GM18498 (cell line): ENCODE data around the gene KCNH1.

Source experiments
- ATAC-seq: cut with Tn5 transposase; IDR thresholded peaks from one replicate; pipeline ENCODE4 v1.9.1; 2021; ENCODE audit warnings: mild to moderate bottlenecking, moderate library complexity; ENCODE audit not compliant: unreplicated experiment

KCNH1 gene

DNA sequence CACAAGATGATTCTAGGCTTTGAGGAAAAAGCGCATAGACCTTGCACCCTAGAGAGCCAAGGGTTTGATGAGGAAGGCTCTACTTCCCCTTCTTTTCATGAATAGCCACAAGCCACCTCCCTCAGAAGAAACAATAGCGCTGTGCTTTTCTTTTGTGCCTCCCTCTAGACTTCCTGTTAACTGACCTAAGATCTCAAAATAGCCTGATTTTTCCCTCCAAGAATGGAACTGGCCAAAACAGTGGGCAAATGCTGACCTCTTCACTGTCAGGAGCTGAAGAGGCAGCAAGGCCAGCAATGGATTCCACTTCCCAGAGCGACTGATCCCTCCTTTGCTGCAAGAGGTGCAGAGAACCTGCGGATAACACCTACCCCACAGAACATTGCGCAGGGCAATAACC is 362.8 kb downstream of the KCNH1 start:
- no peak for ATAC-seq

DNA sequence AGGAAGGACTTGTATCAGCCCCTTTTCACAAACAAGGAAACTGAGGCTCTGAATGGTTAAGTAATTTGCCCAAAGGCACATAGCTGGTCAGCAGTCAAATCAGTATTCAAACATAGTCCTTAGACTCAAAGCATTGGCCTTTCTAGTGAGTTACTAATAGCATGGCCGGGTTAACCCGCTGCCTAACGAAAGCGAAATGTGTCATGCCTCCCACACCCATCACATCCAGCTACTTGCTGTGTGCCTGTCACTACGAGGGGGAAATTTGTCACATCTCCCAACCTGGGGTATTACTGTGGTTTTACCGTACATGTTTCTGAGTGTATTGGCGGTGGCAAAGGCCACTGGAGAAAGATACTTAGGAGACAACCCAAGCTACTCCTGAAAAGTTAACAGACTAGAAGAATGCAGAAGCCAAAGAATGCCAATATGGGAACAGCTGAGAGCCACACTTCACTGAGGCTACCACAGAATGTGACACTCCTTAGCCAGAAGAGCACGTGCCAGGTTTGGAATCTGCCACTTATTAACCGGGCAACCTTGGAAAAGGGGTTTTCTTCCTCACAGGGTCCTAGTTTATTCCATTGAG is 363.5 kb downstream of the KCNH1 start:
- no peak for ATAC-seq

DNA sequence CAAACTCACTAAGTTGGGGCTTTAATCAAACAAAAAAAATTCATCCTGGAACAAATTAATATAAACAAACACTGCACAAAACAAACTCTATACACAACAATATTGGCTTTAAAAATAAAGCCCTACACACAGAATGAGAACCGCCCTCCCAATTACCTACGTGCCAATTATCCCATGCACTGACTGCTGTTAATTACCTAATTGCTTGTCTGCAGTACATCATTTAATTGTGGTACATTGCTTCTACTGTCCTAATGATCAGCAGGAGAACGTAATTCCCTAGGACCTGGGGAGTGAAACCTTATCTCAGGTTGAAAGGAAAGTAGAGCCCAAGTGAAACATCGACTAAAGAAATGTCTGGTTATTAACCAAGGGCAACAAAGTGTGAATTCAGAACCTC is 364.5 kb downstream of the KCNH1 start:
- no peak for ATAC-seq

DNA sequence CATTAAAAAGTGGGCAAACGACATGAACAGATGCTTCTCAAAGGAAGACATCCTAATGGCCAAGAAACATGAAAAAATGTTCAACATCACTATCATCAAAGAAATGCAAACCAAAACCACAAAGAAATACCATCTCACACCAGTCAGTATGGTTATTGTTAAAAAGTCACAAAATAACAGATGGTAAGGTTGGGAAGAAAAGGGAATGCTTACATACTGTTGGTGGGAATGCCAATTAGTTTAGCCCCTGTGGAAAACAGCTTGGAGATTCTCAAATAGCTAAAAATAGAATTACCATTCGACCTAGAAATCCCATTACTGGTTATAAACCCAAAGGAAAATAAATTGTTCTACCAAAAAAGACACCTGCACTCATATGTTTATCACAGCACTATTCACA is 369.4 kb downstream of the KCNH1 start:
- ATAC-seq, result no peak

DNA sequence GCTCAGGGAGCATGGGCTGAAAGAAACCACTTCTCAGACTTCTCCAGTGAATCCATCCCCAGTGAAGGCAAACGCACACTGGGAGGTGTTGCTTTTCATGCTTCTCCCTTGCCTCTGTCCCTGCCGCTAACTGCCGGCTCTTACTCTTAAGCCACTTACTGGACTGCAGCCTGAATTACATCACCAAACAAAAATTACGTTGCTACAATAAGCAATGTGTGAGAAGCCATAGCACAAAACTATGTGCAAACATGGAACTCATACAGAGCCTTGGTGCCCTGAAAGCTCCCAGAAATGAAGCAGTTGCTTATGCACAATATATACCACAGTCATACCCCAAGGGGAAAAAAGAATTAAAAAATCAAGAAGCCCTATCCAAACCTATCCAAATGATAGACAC is 375.2 kb downstream of the KCNH1 start:
- no peak for ATAC-seq

DNA sequence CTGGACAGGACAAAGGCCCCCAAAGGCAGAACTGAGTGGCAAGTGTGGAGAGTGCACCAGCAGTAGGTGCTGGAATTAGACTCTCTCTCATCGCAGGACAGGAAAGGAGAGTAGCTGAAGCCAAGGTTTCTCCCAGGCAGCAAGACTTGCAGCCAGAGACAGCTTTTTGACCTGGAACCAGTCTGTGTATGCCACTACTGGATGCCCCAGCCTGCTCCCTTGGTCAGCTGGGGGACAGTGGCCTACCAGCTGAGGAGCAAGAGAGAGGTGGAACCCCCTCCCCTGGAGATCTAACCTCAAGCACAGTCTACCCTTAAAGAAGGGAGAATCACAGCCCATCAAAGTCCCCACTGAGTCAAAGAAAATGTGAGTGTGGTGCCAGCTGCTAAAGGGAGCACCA is 375.7 kb downstream of the KCNH1 start:
- no peak for ATAC-seq

DNA sequence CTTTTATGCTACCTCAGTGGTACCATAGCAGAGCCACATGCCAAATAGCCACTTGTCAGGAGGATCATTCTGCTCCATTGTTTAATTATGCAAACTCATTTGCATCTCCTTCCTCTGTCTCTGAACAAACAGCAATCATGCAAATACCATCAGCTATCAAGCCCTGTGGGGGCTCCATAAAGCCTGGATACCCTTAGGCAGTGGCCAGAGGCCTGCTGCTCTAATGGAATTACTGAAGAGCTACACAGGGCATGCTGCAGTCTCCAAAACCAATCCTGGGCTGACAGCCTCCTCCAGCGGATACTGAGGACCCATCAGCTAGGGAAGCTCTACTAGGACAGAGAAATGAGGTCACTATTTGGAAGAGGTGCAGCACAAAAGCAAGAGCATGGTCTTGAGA is 376.3 kb downstream of the KCNH1 start:
- no peak for ATAC-seq

DNA sequence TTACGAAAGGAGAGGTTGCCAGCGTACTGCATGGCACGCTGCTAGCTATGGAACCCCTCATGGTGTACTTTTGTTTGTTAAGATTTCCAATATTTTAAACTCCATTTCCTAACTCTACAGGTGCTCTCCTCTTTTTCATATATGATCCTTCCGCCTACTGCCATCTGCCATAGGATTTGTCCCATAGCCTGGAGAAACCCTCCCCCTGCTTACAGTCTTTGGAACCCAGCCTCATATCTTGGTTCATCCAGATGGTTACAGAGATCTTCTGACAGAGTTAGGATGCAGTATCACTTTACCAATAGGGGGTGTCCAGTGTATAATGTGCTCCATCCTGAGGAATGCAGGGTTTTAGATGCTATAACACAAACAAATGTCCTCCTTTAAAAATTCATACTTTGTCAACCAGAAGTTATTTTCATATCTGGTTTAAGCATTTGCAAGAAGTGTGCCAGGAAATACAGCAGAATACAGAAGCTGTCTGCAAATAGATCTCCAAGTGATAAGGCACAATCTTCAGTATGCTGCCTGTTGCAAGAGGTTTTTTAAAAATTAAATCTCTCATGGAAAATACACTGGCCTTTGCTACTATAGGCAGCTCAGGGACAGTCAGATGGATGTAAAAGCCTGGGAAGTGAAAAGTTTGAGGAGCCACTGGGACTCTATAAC is 377.8 kb downstream of the KCNH1 start:
- no peak for ATAC-seq

DNA sequence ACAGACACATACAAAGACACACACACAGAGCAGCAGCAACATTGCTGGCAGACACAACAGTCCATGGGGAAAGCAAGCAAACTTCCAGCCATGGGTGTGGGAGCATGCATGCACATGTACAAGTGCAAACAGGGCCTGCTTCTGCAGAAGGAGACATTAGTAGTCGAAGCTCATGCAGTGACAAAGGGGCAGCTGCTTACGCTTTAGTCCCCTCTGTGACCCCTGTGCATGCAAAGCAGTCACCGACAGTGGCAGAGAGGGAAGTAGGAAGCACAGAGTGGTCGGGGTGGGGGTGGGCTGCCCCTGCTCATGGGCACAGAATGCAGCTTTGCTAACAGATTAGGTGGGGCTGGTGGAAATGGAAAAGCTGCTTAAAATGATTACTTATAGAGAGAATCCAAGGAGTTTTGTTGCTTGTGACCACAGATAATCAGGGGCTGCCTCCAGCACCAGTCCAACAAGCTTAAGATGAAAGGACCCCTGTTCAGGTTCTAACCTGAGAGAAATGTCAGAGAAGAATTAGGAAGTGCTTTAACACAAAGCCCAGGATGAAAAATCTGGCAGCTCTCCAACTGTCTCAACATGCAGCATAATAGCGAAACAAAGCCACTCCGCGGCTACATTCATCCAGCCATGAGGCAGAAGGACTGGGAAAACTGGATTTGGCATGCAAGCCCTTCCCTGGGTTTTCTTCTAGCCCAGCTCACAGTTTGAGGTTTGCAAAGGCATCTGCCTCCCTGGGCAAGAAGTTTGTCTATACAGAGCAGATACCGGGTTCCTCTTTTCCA is 378.9 kb downstream of the KCNH1 start:
- no peak for ATAC-seq

DNA sequence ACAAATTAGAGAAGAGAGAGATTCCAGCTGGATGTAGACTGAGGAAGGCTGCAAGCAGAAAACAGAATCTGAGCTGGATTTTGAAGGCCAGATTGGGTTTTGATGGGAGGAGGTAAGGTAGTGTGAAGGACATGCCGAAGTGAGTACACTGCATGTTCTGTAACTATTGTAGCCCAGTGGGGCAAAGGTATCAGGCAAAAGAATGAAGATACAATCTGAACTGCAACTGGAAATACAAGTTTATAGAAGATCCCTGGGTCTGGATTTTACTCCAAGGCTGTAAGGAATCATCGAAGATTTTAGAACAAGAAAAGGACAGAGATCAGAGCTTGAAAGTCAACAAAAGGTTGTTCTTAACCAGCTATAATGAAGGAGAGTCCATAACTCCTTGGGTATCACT is 382.0 kb downstream of the KCNH1 start:
- no peak for ATAC-seq

DNA sequence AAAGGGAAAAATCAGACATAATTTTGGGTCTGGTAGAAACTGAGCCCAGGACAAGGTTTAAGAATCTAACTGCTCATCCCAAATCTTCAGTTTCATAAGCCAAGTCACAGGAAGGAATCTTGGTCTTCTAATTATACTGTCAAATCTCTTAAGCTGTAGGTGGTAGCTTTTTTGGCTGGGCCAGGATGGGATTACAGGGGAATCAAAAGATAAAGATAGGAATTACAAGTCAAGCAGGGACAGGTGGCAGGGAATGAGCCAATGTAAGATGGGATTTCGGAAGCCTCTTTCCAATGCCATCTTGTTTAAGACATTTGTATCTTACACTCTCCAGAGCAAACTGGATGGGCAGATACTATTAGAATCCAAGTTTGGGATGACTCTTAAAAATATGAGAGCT is 383.5 kb downstream of the KCNH1 start:
- ATAC-seq, result no peak

DNA sequence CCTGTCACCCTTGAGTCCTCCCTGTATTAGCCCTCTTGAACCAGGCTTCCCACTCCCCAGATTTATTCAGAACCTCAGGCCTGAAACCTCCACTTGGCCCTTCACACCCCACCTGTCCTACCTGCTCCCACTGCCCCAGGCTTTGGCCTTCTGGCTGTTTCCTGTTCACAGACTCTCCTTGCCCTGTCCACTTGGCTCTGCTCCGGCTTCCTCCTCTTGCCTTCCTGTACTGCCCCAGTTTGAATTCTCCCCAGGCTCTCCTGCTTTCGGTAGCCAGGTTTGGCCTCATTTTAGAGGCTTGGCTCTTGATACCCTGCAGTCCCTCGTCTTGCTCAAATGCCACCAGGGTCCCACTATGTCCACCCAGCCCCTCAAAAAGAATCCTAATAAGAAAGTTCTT is 385.2 kb downstream of the KCNH1 start:
- ATAC-seq, result no peak

DNA sequence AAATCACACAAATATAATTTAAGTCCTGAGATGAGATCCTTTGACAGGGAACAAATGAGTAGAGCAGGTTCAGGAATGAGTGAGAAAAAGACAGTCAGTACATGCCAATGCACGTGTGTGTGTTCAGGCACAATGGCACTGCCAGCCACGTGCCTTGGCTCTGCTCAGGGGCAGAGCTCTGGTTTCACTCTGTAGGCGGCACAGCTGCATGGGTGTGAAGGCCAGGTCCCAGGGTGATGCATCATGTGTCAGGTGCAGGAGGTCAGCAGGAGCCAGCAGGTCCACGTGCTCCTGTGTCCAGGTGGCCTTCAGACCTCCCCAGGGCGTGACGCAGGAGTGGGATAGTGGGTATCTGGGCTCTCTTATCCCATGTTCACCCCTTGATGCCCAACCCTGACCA is 386.1 kb downstream of the KCNH1 start:
- ATAC-seq, result no peak

DNA sequence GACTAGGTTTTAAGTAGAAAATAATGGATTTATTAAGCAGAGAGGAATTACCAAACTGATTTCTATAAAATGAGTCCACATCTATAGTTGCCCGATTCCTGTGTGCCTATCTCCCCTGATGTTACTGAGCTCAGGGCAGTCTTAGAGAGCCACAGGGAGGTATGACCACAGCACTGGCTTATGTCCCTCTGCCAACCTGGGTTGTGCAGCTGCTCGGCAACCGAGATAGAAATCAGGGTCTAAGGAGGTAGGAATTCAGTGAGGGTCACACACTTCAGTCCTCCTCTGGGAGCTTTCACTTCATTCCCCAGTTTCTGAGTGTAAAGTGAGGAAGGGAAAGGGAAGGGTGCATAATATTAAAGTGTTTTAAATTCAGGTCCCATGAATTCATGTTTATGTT is 386.8 kb downstream of the KCNH1 start:
- ATAC-seq, result no peak

DNA sequence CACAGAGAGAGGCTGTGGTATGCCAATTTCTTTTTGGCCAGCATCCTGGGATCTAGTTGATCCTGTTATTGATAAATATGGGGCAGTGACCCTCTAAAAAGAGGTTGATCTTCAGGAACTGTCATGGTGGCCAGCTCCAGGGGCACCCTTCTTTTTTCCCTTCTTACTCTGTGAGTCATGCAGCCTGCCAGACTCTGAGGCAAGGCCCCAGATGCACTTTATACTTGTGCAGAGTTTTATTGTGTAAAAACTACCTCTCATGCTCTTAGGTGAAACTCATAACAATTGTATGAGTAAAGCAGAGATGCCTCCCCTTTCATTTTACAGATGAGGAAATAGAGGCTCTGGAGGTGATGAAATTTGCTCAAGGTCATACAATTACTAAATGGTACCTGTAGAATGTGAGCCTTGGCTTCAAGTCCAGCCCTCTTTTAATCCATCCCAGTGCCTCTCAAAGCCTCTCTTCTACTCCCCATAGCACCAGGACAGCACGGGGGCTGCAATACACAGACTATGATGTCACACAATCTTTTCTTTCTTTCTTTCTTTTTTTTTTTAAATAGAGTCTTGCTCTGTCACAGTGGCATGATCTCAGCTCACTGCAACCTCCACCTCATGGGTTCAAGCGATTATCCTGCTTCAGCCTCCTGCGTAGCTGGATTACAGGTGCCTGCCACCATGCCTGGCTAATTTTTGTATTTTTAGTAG is 387.8 kb downstream of the KCNH1 start:
- ATAC-seq, result no peak

DNA sequence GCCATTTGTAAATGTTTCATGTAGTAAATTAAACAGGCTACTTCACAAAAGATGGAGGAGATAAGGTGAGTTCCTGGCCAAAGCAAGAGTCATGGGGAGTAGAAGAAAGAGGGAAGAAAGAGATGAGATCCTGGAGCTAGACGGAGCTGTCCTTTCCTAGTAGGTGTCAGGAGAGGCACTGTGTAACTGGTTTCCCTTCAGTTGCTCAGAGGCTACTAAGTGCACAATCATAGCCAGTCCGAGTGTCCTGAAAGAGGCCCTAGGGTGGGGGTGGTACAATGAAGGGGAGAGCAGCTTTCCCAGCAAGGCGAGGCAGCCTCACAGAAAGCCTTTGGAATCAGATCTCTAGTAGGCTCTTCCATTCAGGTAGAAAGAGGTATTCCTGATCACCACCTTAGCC is 390.9 kb downstream of the KCNH1 start:
- ATAC-seq, result no peak

DNA sequence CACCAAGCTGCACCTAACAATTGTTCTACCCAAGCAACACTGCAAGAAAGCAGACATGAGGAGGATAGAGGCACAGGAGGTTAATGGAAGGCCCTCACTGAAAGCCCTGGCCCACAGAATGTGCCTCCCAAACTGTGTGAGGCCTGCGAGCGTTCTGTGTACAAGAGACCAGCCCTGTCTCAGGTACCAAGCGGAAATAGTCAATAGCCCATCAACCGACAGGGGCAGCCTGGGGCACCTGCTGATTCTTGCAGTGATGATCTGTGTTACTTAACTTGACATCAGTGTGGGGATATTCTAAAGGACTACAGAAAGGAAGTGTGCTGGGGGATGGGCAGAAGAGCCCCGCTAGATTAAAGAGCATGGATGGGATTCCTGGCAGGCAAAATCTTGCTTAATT is 392.4 kb downstream of the KCNH1 start:
- ATAC-seq, result no peak

DNA sequence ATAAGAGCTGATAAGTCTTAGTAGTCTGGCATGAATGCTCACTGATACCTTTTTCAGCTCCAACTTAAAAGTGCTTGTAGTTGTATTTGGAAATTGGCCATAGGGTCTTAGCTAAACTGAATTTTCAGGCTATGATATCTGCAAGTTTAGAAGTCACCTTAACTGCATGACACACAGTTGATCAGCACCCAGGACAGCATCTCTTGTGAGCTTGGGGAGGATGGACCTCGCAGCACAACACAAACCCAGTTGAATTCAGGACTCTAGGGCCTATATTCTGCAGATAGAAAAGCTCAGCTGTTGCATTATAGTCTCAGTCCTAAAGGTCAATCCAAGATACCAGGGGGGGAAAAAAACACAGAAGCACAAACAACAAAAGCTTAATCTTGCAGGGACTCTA is 394.3 kb downstream of the KCNH1 start:
- no peak for ATAC-seq

DNA sequence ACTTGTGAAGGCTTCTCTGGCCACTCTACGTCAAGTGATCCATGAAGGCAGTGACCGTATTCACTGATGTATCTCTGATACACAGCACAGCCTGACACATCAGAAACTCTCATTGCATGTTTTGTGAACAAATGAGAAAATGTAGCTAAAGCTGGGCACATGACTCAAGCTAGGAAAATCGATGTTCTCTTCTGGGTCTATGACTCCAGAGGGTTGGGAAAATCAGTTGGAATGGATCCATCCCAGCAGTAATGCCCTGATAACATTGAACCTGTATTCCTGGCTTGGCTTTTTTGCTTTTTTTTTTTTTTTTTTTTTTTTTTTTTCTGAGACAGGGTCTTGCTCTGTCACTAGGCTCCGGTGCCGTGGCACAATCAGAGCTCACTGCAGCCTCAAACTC is 395.7 kb downstream of the KCNH1 start:
- no peak for ATAC-seq

DNA sequence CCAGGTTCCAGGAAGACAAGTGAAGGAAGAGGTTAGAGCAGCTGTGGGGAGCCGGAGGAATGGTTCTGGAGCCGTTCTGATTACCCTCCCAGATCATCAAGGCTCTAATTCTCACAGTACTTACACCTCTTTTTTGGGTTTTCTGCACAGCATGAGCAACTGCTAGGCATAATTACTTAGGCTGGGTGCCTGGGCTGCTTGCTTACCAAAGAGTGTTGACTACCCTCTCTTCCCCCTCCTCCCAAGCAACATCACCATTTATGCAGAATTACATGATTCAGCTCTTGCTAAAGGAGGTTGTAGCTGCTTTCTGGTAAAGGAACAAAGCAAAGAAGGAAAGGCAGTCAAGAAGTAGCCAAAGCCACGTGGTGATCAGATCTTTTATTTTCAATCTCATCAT is 397.2 kb downstream of the KCNH1 start:
- no peak for ATAC-seq

DNA sequence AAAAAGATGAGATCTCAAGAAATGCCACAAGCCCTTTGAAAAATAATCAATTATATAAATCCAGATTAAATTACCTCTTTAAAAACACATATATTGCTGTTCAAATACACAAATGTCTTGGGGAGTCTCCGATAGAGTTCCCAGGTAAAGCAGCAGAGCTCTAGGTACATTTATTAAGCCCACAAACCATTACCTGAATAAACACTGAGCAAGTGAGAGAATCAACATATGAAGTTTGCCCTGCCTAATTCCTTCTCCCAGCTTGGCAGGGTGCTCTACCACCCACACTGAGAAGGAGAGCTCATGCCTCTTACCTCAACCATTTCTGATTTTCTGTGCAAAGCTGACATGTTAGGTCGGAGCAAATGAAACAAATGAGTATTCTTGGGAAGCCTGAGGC is 402.4 kb downstream of the KCNH1 start:
- ATAC-seq, result no peak

DNA sequence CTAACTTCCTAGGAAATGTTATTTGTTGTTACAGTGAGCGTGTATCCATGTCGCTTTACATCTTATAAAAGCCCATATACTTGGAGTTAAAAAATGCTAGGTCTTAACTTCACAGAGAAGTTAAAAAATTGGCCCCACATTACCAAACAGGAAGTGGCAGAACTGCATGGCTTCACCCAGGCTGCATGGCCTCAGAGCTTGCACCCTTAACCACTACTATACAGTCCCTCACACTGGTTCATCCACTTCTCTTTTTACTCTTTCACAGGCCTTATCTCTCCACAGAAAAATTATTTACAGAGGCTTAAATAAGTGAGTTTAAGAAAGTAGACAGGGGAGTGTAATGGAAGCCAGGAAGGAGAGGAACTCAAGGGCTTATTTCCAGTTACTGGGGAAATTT is 402.8 kb downstream of the KCNH1 start:
- no peak for ATAC-seq
